ENCODE data around the gene TLE1.

GRCh38 chr9:81621118-81621517 lies 68.2 kb downstream of the TLE1 start:
- TF ChIP-seq CTCF (IDR thresholded peaks at IDR 0.05), result no peak
- no peak for TF ChIP-seq POLR2A (IDR thresholded peaks at IDR 0.05)

Measured in Peyer's patch (tissue), 4 donors.